GM12874 (cell line): ENCODE data around the gene FBN1.

Experiments
- CTCF ChIP-seq: IDR thresholded peaks from 2 replicates; pipeline ENCODE4 v1.5.1; 2011; ENCODE audit warnings: low read depth, mild to moderate bottlenecking, control low read depth, low read length, moderate library complexity; ENCODE audit not compliant: insufficient read depth

The FBN1 gene

GRCh38 chr15:48494631-48495030, 150.9 kb downstream of the FBN1 start:
- no peak for TF ChIP-seq CTCF

- no peak for TF ChIP-seq CTCF
These were observed 151.7 kb downstream of the FBN1 start for GRCh38 chr15:48493763-48494225.

GRCh38 chr15:48493084-48493762, 152.3 kb downstream of the FBN1 start:
- no peak for TF ChIP-seq CTCF

- no peak for TF ChIP-seq CTCF
These were observed 159.3 kb downstream of the FBN1 start for GRCh38 chr15:48486228-48486627.

GRCh38 chr15:48481802-48482201, 163.7 kb downstream of the FBN1 start:
- no peak for TF ChIP-seq CTCF

- no peak for TF ChIP-seq CTCF
These were observed 165.8 kb downstream of the FBN1 start for GRCh38 chr15:48479751-48480150.

- no peak for TF ChIP-seq CTCF
These were observed 166.9 kb downstream of the FBN1 start for GRCh38 chr15:48478581-48478980.
